ENCODE results near the gene GEN1. TPM values are rescaled to one million over a fixed set of nuclear protein-coding genes. Genes with fewer than 3 reads are reported as not detected.
A peak's percentile ranks its signal among the peaks of the same experiment; 100 is the strongest.

Gene GEN1
- total and polyA plus RNA-seq, 2 of the 13 experiments (the other 11 are each of a cell fraction or from before 2014, with no cell fraction given), result 9.9 to 27.1 TPM

DNA sequence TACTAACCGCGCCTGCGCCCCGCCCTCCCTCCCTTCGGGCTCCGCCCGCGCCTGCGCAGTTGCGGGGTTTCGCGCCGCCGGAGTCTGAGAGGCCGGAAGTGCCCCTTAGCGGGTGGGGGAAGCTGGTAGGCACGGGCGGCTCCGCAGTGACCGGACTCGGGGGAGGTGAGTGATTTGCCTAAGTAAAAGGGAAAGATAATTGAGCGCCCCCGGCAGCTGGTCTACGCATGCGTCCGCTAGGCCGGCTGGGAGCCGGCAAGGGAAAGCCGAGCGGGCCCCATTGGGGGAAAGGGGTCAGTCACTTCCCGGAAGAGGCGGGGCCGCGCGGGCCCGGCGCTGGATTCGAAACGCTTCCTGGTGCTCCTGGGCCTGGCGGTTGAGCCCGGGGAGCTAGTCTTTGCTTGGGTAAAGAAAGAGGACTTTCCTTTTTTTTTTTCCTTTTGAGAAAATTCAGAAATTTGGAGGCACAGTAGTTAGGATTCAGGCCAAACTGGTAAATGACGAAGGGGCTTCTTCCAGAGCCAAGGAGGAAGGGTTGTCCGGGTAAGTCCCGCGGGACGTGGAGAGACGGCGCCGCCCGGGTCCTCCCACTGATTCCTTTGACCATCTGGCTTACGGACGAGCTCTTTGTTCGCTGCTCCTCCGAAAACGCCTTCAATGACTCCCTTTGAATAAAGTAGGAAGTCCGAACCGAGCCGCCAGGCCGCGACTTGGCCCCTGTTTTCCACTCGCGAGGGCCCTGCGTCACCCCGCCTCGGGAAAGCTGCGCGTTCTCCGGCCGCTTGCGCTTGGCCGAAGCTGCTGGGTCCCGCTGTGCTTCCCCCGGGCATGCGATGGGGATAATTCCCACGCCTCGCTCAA lies at the start of gene GEN1, which contains the start of gene SMC6 (continued):
- TF ChIP-seq, protein P1, sequence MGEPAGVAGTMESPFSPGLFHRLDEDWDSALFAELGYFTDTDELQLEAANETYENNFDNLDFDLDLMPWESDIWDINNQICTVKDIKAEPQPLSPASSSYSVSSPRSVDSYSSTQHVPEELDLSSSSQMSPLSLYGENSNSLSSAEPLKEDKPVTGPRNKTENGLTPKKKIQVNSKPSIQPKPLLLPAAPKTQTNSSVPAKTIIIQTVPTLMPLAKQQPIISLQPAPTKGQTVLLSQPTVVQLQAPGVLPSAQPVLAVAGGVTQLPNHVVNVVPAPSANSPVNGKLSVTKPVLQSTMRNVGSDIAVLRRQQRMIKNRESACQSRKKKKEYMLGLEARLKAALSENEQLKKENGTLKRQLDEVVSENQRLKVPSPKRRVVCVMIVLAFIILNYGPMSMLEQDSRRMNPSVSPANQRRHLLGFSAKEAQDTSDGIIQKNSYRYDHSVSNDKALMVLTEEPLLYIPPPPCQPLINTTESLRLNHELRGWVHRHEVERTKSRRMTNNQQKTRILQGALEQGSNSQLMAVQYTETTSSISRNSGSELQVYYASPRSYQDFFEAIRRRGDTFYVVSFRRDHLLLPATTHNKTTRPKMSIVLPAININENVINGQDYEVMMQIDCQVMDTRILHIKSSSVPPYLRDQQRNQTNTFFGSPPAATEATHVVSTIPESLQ (CRISPR knock-in tag; conservative IDR thresholded peaks at IDR 0.05), result 0 out of 2 replicates have a peak, but pooled peaks have one; percentile 55
- TF ChIP-seq, protein P2, sequence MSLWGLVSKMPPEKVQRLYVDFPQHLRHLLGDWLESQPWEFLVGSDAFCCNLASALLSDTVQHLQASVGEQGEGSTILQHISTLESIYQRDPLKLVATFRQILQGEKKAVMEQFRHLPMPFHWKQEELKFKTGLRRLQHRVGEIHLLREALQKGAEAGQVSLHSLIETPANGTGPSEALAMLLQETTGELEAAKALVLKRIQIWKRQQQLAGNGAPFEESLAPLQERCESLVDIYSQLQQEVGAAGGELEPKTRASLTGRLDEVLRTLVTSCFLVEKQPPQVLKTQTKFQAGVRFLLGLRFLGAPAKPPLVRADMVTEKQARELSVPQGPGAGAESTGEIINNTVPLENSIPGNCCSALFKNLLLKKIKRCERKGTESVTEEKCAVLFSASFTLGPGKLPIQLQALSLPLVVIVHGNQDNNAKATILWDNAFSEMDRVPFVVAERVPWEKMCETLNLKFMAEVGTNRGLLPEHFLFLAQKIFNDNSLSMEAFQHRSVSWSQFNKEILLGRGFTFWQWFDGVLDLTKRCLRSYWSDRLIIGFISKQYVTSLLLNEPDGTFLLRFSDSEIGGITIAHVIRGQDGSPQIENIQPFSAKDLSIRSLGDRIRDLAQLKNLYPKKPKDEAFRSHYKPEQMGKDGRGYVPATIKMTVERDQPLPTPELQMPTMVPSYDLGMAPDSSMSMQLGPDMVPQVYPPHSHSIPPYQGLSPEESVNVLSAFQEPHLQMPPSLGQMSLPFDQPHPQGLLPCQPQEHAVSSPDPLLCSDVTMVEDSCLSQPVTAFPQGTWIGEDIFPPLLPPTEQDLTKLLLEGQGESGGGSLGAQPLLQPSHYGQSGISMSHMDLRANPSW (CRISPR knock-in tag; IDR thresholded peaks at IDR 0.05; ENCODE audit: borderline replicate concordance), result no peak; the same call in 1 of the 2 replicates

DNA sequence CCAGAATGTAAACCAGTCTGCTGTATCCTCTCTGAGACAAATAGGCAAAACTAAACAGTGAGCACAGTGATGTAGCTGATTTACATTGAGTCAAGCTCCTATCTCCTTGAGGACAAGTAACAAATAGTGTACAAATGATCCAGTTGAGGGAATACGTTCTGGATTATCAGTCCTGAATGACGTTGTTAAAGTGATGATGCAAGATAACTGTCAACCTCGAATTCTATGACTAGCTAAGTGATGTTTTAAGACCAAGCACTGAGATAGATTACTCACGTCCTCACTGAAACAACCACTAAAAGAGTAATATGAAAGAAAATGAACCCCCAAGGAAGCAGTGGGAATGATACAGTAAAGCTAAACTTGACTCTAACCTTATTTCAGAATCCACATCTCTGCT lies 47.1 kb upstream of the GEN1 start:
- H3K27me3 ChIP-seq (ENCODE audit: control insufficient read depth in 1 of 2, insufficient read depth in 2 of 2, low read length in 2 of 2), result no peaks in the 10 kb centered on the region
- no peak overlapping the region for H3K9ac ChIP-seq (ENCODE audit: insufficient read depth, low read depth, low read length)
- no peaks in the 10 kb centered on the region for H3K9me3 ChIP-seq (ENCODE audit: low read length)
- no peak overlapping the region for H3K4me2 ChIP-seq (ENCODE audit: low read depth, low read length)
- FAIRE-seq (no peak), DNase-seq (ENCODE audit: low spot score) (no peak), ATAC-seq (no peak)
- H3K27ac ChIP-seq (ENCODE audit: extremely low read length, insufficient read depth, low read length), result no peak overlapping the region
- H4K20me1 ChIP-seq (ENCODE audit: insufficient read depth, low read length), result no peaks in the 10 kb centered on the region
- in situ Hi-C loops (cut with HindIII; ENCODE audit: extremely low pct_ligation_motif_present, low pct_unique_long_range_greater_than_20kb) (no loop called here), intact Hi-C loops (cut with micrococcal nuclease; ENCODE audit: unreplicated experiment) (no loop called here)
- ChIA-PET POLR2A (no interaction called here), CTCF (ENCODE audit: low intra/inter-chr PET ratio, low total read pairs) (no interaction called here)
- TF ChIP-seq ZFAT (CRISPR knock-in tag; conservative IDR thresholded peaks at IDR 0.05) (no peak), ATF7 (IDR thresholded peaks at IDR 0.05) (0 out of 2 replicates have a peak, but pooled peaks have one; percentile 22), ATF7 (CRISPR knock-in tag; IDR thresholded peaks at IDR 0.05) (no peak)
- no peak overlapping the region for H2AFZ ChIP-seq (ENCODE audit: low read length)
- BruUV-seq (replicated peaks), result no TSS peak
- no peak overlapping the region for H3K4me3 ChIP-seq (replicated peaks in 1 of 3; ENCODE audit: insufficient read depth in 1 of 3, low read depth in 2 of 3, low read length in 3 of 3)
- H3K4me1 ChIP-seq (ENCODE audit: insufficient read depth, low read length), result no peaks in the 10 kb centered on the region
- 90% methylated on average over 4 of the region's 4 CpGs for WGBS (ENCODE audit: low lambda C conversion rate)
- H3K79me2 ChIP-seq (ENCODE audit: insufficient read depth, low read length), result no peaks in the 10 kb centered on the region
- peaks cover 14 to 61% of the 10 kb centered on the region in 2 experiments for H3K36me3 ChIP-seq (replicated peaks in 1 of 2; ENCODE audit: control insufficient read depth in 1 of 2, insufficient read depth in 2 of 2, low read length in 2 of 2)

All from HepG2 (cell line).